GM12878 (cell line): ENCODE results near the gene MAP3K1. TPM values are rescaled to one million over a fixed set of nuclear protein-coding genes. Genes with fewer than 3 reads are reported as not detected.

Source experiments
- ATAC-seq: fragments of 200-7000 bp; cut with Tn5 transposase; 3 replicates; pipeline ENCODE4 v1.9.1; 2020; ENCODE audit warnings: mild to moderate bottlenecking, moderate library complexity
- BruUV-seq: library from RNA; stranded (reverse); fragments of 400-500 nt; replicated peaks from 2 replicates; lab custom pipeline; 2021; lab: Mats Ljungman, UMichigan
- CTCF ChIA-PET: fragments of 300-600 bp; sonication (Branson Sonifier 250); formaldehyde crosslinking; extraction: SDS; loops from one replicate; lab custom pipeline; 2021; ENCODE audit warnings: inconsistent platforms; lab: Yijun Ruan, JAX
- POLR2A ChIA-PET: fragments of 350-600 bp; formaldehyde crosslinking; extraction: SDS; loops from one replicate; lab custom pipeline; 2021; ENCODE audit warnings: inconsistent platforms; lab: Charles Lee
- RAD21 ChIA-PET: fragments of 300-600 bp; sonication (Branson Sonifier 250); formaldehyde crosslinking; loops from one replicate; lab custom pipeline; 2023; ENCODE audit warnings: antibody characterized with exemption; ENCODE audit not compliant: unreplicated experiment; lab: Charles Lee
- SMC1A ChIA-PET: fragments of 300-600 bp; sonication (Branson Sonifier 250); formaldehyde crosslinking; loops from one replicate; lab custom pipeline; 2023; ENCODE audit not compliant: unreplicated experiment, uncharacterized antibody; lab: Charles Lee
- DNase-seq: peaks from one replicate; pipeline ENCODE4 v3.0.0-alpha.2; 2011; ENCODE audit warnings: low read depth, low spot score
- FAIRE-seq: peaks from 3 replicates; lab custom pipeline; 2011; peaks lifted over from hg19 to GRCh38; lab: Jason Lieb, UNC
- H2AFZ ChIP-seq: 2 replicates; pipeline ENCODE4 v1.6.0; 2011; ENCODE audit warnings: low read depth, low read length, control low read depth; ENCODE audit not compliant: control insufficient read depth
- H3K27ac ChIP-seq: 2 replicates; pipeline ENCODE4 v1.5.1; 2011; ENCODE audit warnings: control low read depth; ENCODE audit not compliant: control insufficient read depth, insufficient read depth
- H3K27me3 ChIP-seq, 2 experiments: replicated peaks in 1 of 2; 2 replicates each; pipeline versions ENCODE4 v1.6.0 to v1.6.1; 2011; ENCODE audit warnings: low read length in 1 of 2; ENCODE audit not compliant: control insufficient read depth in 2 of 2, insufficient read depth in 2 of 2
- H3K36me3 ChIP-seq, 2 experiments: 2 replicates each; pipeline ENCODE4 v1.5.1; 2011; ENCODE audit warnings: low read length in 1 of 2; ENCODE audit not compliant: control insufficient read depth in 2 of 2, insufficient read depth in 2 of 2
- H3K4me1 ChIP-seq: 2 replicates; pipeline ENCODE4 v1.6.1; 2011; ENCODE audit warnings: mild to moderate bottlenecking, low read length, moderate library complexity, mixed read lengths; ENCODE audit not compliant: control insufficient read depth, insufficient read depth
- H3K4me2 ChIP-seq: 2 replicates; pipeline ENCODE4 v1.6.0; 2011; ENCODE audit warnings: control low read depth; ENCODE audit not compliant: control insufficient read depth, insufficient read depth
- H3K4me3 ChIP-seq: fragments of 200-600 bp; sonication (generic); 2 replicates; pipeline ENCODE4 v1.5.1; 2016
- H3K79me2 ChIP-seq: 2 replicates; pipeline ENCODE4 v1.6.0; 2011; ENCODE audit warnings: low read length; ENCODE audit not compliant: control insufficient read depth, insufficient read depth
- H3K9ac ChIP-seq: 2 replicates; pipeline ENCODE4 v1.8.0; 2011; ENCODE audit warnings: low read length, control low read depth, mixed read lengths; ENCODE audit not compliant: control insufficient read depth, insufficient read depth
- H3K9me3 ChIP-seq: replicated peaks from 3 replicates; pipeline ENCODE4 v1.5.1; 2011; ENCODE audit warnings: mild to moderate bottlenecking, low read length; ENCODE audit not compliant: control insufficient read depth, insufficient read depth
- H4K20me1 ChIP-seq: 2 replicates; pipeline ENCODE4 v1.6.0; 2011; ENCODE audit not compliant: control insufficient read depth, insufficient read depth
- ATF3 ChIP-seq: IDR thresholded peaks from 2 replicates; pipeline ENCODE4 v1.6.1; 2011; ENCODE audit warnings: low read depth, mild to moderate bottlenecking, low read length, moderate library complexity, borderline replicate concordance; ENCODE audit errors: extremely low read depth
- CBX5 ChIP-seq: sonication (generic); IDR thresholded peaks from 2 replicates; pipeline ENCODE4 v1.6.1; 2016; ENCODE audit warnings: low read depth, moderate library complexity, mild to moderate bottlenecking, inconsistent platforms
- KAT2A ChIP-seq: conservative IDR thresholded peaks from 2 replicates; pipeline ENCODE4 v1.6.1; 2011; ENCODE audit warnings: low read depth, low read length; ENCODE audit not compliant: control insufficient read depth
- MYB ChIP-seq: fragments of 150-350 bp; IDR thresholded peaks from 2 replicates; pipeline ENCODE4 v1.6.1; 2014; ENCODE audit warnings: mild to moderate bottlenecking, low read depth, low read length, borderline replicate concordance
- NR2C2 ChIP-seq: IDR thresholded peaks from 2 replicates; pipeline ENCODE4 v1.6.1; 2011; ENCODE audit warnings: borderline replicate concordance, low read depth; ENCODE audit not compliant: control insufficient read depth, insufficient read length
- RBBP5 ChIP-seq: fragments of 200-600 bp; sonication (generic); conservative IDR thresholded peaks from 2 replicates; pipeline ENCODE4 v1.6.1; 2016
- RFX5 ChIP-seq: IDR thresholded peaks from 2 replicates; pipeline ENCODE4 v1.6.1; 2011; ENCODE audit warnings: low read depth, low read length, improper control_type of control experiment
- YBX1 ChIP-seq: fragments of 450-650 bp; IDR thresholded peaks from 2 replicates; pipeline ENCODE4 v1.6.1; 2016; ENCODE audit warnings: antibody characterized with exemption
- WGBS: methylation state at CpG from one replicate; pipeline ENCODE4 v1.1.6; 2016; ENCODE audit warnings: low lambda C conversion rate; ENCODE audit not compliant: insufficient replicate concordance, insufficient coverage; ENCODE audit errors: missing lambda C conversion rate; 5-methylcytosine and 5-hydroxymethylcytosine counted together
- in situ Hi-C: fragments of 300-500 bp; cut with MboI; formaldehyde crosslinking; loops from 9 replicates; pipeline ENCODE4 v1.14.3; 2018; ENCODE audit warnings: mixed read lengths
- intact Hi-C: fragments of 100-400 bp; cut with micrococcal nuclease; formaldehyde crosslinking; loops from one replicate; pipeline ENCODE4 v1.14.2; 2022; ENCODE audit not compliant: unreplicated experiment
- polyA plus RNA-seq, 11 experiments: library from polyadenylated mRNA; depleted of rRNA in 4 of 11; unstranded in 6 of 11; stranded (reverse) in 5 of 11; fragments of >200 nt; fragmentation: Nextera tagmentation in 4 of 11; fragmentation: Illumina TruSeq in 1 of 11; extraction: Ambion mirVana in 4 of 11; extraction: Trizol in 1 of 11; gene quantifications; 1 replicate in 1 of 11; 2 replicates in 10 of 11; pipeline versions ENCODE4 v1.2.1 to v1.2.3, GENCODE V29; 2011 to 2016; ENCODE audit warnings: inconsistent platforms in 2 of 11, missing spikeins in 2 of 11, low read depth in 1 of 11
- total RNA-seq, 4 experiments: library from RNA; depleted of rRNA in 3 of 4; stranded (reverse); fragments of >200 nt in 3 of 4; fragmentation: Illumina TruSeq in 1 of 4; extraction: Trizol in 1 of 4; gene quantifications; 2 replicates each; pipeline versions ENCODE4 v1.2.1 to v1.2.3, GENCODE V29; 2013 to 2021

Gene MAP3K1
- total and polyA plus RNA-seq, 10 of the 15 experiments (the other 5 are each of a cell fraction or from before 2014, with no cell fraction given), result 7.5 to 24.6 (median 12.6) TPM

GRCh38 chr5:56910210-56910965 lies 95.0 kb downstream of the MAP3K1 start (continued):
- no peak for TF ChIP-seq KAT2A
- no peak for TF ChIP-seq RFX5
- TF ChIP-seq YBX1, result no peak
- no peak for TF ChIP-seq MYB
- no peak for TF ChIP-seq RBBP5
- no peak for TF ChIP-seq ATF3

GRCh38 chr5:56913766-56914165 lies 98.4 kb downstream of the MAP3K1 start:
- POLR2A ChIA-PET, result no interaction called here
- H3K9me3 ChIP-seq, result no peaks in the 10 kb centered on the region
- no peak overlapping the region for H3K4me3 ChIP-seq
- RAD21 ChIA-PET, result interaction anchor here (1.2 kb wide), 1 partner anchor 224 kb away, joined by 4 read pairs; no protein-coding TSS in a partner anchor
- intact Hi-C loops, result no loop called here
- TF ChIP-seq NR2C2 (no peak), CBX5 (no peak)
- H3K36me3 ChIP-seq, result no peaks in the 10 kb centered on the region
- no TSS peak for BruUV-seq
- no peak for FAIRE-seq
- in situ Hi-C loops, result loop anchor here (25.0 kb wide), 1 partner anchor 1549 kb away; the partner anchor contains the start of gene PLK2
- SMC1A ChIA-PET, result interaction anchor here (0.8 kb wide), 1 partner anchor 11 kb away, joined by 4 read pairs; no protein-coding TSS in a partner anchor
- ATAC-seq, result no peak
- no peak overlapping the region for H3K27ac ChIP-seq
- no peak overlapping the region for H3K9ac ChIP-seq
- no peaks in the 10 kb centered on the region for H3K27me3 ChIP-seq
- H4K20me1 ChIP-seq, result no peaks in the 10 kb centered on the region
- peaks cover 2% of the 10 kb centered on the region; the same call in 1 of the 2 replicates for H3K79me2 ChIP-seq
- peaks cover 7% of the 10 kb centered on the region for H3K4me1 ChIP-seq
- 98% methylated on average over 3 of the region's 3 CpGs for WGBS
- H3K4me2 ChIP-seq, result no peak overlapping the region
- CTCF ChIA-PET, result interaction anchor here (0.8 to 0.9 kb wide), 2 partner anchors 12 to 438 kb away, joined by 3 to 4 read pairs; no protein-coding TSS in a partner anchor
- no peak overlapping the region for H2AFZ ChIP-seq
- no peak for DNase-seq
